Endothelial cell of umbilical vein (primary cell): Measurements from ENCODE around the gene NBEAL2. TPM values are rescaled to one million over a fixed set of nuclear protein-coding genes. Genes with fewer than 3 reads are reported as not detected.

Experiments used
- BruUV-seq: library from RNA; stranded (reverse); fragments of 400-500 nt; replicated peaks from 2 replicates; lab custom pipeline; 2021; lab: Mats Ljungman, UMichigan
- CTCF ChIA-PET: fragments of 300-600, 350-600 bp; sonication (Branson Sonifier 250); formaldehyde crosslinking; loops from one replicate; lab custom pipeline; 2021; ENCODE audit warnings: antibody characterized with exemption, inconsistent platforms; lab: Charles Lee
- POLR2A ChIA-PET: fragments of 300-600, 350-600 bp; sonication (Branson Sonifier 250); formaldehyde crosslinking; loops from one replicate; lab custom pipeline; 2021; ENCODE audit warnings: antibody characterized with exemption, inconsistent platforms; lab: Charles Lee
- DNase-seq: peaks from one replicate; pipeline ENCODE4 v3.0.0-alpha.2; 2011; ENCODE audit warnings: low read depth, low spot score
- FAIRE-seq: peaks from 2 replicates; lab custom pipeline; 2011; peaks lifted over from hg19 to GRCh38; lab: Jason Lieb, UNC
- H2AFZ ChIP-seq: 2 replicates; pipeline ENCODE4 v1.6.0; 2012; ENCODE audit warnings: low read depth, low read length, control low read depth, inconsistent platforms
- H3K27ac ChIP-seq: 2 replicates; pipeline ENCODE4 v1.5.1; 2011; ENCODE audit warnings: low read depth, mild to moderate bottlenecking, control low read depth, low read length, moderate library complexity; ENCODE audit not compliant: insufficient read depth
- H3K27me3 ChIP-seq, 2 experiments: 2 replicates each; pipeline versions ENCODE4 v1.6.0 to v1.6.1; 2011; ENCODE audit warnings: low read length in 2 of 2, mixed read lengths in 1 of 2; ENCODE audit not compliant: control insufficient read depth in 2 of 2, insufficient read depth in 2 of 2
- H3K36me3 ChIP-seq, 2 experiments: 2 replicates in 1 of 2; 3 replicates in 1 of 2; pipeline ENCODE4 v1.5.1; 2011; ENCODE audit warnings: low read length in 2 of 2, mild to moderate bottlenecking in 1 of 2, moderate library complexity in 1 of 2; ENCODE audit not compliant: control insufficient read depth in 2 of 2, insufficient read depth in 2 of 2; ENCODE audit errors: extremely low read depth in 1 of 2
- H3K4me1 ChIP-seq: 3 replicates; pipeline ENCODE4 v1.5.1; 2011; ENCODE audit warnings: mild to moderate bottlenecking, low read length; ENCODE audit not compliant: control insufficient read depth, insufficient read depth; ENCODE audit errors: extremely low read depth
- H3K4me2 ChIP-seq: 2 replicates; pipeline ENCODE4 v1.6.1; 2011; ENCODE audit warnings: low read length, control low read depth, mixed read lengths; ENCODE audit not compliant: insufficient read depth
- H3K4me3 ChIP-seq, 3 experiments: fragments of 200-600 bp in 1 of 3; sonication (generic), shearing (Covaris generic) in 1 of 3; replicated peaks in 1 of 3; 2 replicates each; pipeline ENCODE4 v1.5.1; 2011 to 2016; ENCODE audit warnings: control low read depth in 3 of 3, low read length in 3 of 3, mild to moderate bottlenecking in 2 of 3, inconsistent platforms in 1 of 3, low read depth in 1 of 3, moderate library complexity in 1 of 3; ENCODE audit not compliant: insufficient read depth in 1 of 3
- H3K79me2 ChIP-seq: 2 replicates; pipeline ENCODE4 v1.6.0; 2012; ENCODE audit warnings: low read length, inconsistent platforms; ENCODE audit not compliant: control insufficient read depth, insufficient read depth
- H3K9ac ChIP-seq: replicated peaks from 2 replicates; pipeline ENCODE3; 2011; ENCODE audit warnings: low read length, control low read depth; ENCODE audit not compliant: insufficient read depth; ENCODE audit errors: extremely low read depth
- H3K9me1 ChIP-seq: replicated peaks from 3 replicates; pipeline ENCODE4 v1.6.0; 2011; ENCODE audit warnings: mild to moderate bottlenecking, low read length; ENCODE audit not compliant: control insufficient read depth, insufficient read depth; ENCODE audit errors: extremely low read depth
- H3K9me3 ChIP-seq: replicated peaks from 2 replicates; pipeline ENCODE4 v1.5.1; 2012; ENCODE audit warnings: low read length, inconsistent platforms; ENCODE audit not compliant: control insufficient read depth, insufficient read depth
- H4K20me1 ChIP-seq: replicated peaks from 2 replicates; pipeline ENCODE3; 2011; ENCODE audit warnings: mild to moderate bottlenecking, low read length; ENCODE audit not compliant: control insufficient read depth, insufficient read depth; ENCODE audit errors: extremely low read depth
- CTCF ChIP-seq, 2 donors: IDR thresholded peaks; 1 replicate in 1 of 2; 2 replicates in 1 of 2; pipeline ENCODE4 v1.5.1; 2011; ENCODE audit warnings: low read length in 2 of 2, mild to moderate bottlenecking in 2 of 2, moderate library complexity in 2 of 2, control low read depth in 1 of 2, inconsistent platforms in 1 of 2, low read depth in 1 of 2; ENCODE audit not compliant: insufficient read depth in 1 of 2; ENCODE audit errors: extremely low read depth in 1 of 2
- EZH2 ChIP-seq: IDR thresholded peaks from 2 replicates; pipeline ENCODE4 v1.6.1; 2012; ENCODE audit warnings: borderline replicate concordance, low read depth, mild to moderate bottlenecking, moderate library complexity, low read length, inconsistent platforms; ENCODE audit not compliant: severe bottlenecking
- FOS ChIP-seq: IDR thresholded peaks from 2 replicates; pipeline ENCODE4 v1.6.1; 2011; ENCODE audit warnings: mild to moderate bottlenecking, low read length, moderate library complexity, borderline replicate concordance; ENCODE audit not compliant: insufficient read depth
- GATA2 ChIP-seq: IDR thresholded peaks from 2 replicates; pipeline ENCODE4 v1.7.0; 2011; ENCODE audit warnings: low read depth, mild to moderate bottlenecking, moderate library complexity, mixed read lengths, low read length; ENCODE audit not compliant: insufficient read length, insufficient read depth
- JUN ChIP-seq: IDR thresholded peaks from 2 replicates; pipeline ENCODE4 v1.6.1; 2011; ENCODE audit warnings: borderline replicate concordance, low read depth; ENCODE audit not compliant: insufficient read length, insufficient read depth
- MAX ChIP-seq: IDR thresholded peaks from 2 replicates; pipeline ENCODE4 v1.6.1; 2011; ENCODE audit not compliant: insufficient read depth, insufficient read length
- MYC ChIP-seq: IDR thresholded peaks from one replicate; pipeline ENCODE4 v1.6.1; 2011; ENCODE audit warnings: mild to moderate bottlenecking, low read depth, low read length
- POLR2A ChIP-seq: IDR thresholded peaks from 2 replicates; pipeline ENCODE4 v1.6.1; 2012; ENCODE audit warnings: low read depth, mild to moderate bottlenecking, control low read depth, low read length
- POLR2AphosphoS5 ChIP-seq: IDR thresholded peaks from 2 replicates; pipeline ENCODE4 v1.6.1; 2012; ENCODE audit warnings: low read depth, mild to moderate bottlenecking, control low read depth, low read length, moderate library complexity; ENCODE audit not compliant: insufficient read depth
- dilution Hi-C: fragments of 300-500 bp; cut with MboI; formaldehyde crosslinking; loops from one replicate; pipeline ENCODE4 v1.15.0; 2019; ENCODE audit warnings: low sequenced_read_pairs; ENCODE audit not compliant: extremely low pct_ligation_motif_present
- intact Hi-C: fragments of 100-400 bp; cut with micrococcal nuclease; formaldehyde crosslinking; loops from one replicate; pipeline ENCODE4 v1.10.0; 2022
- polyA plus RNA-seq, 4 experiments: library from polyadenylated mRNA; depleted of rRNA in 3 of 4; stranded (reverse) in 3 of 4; unstranded in 1 of 4; fragments of >200 nt; gene quantifications; 2 replicates each; pipeline versions ENCODE4 v1.2.1 to v1.2.3, GENCODE V29; 2011 to 2012; ENCODE audit warnings: missing spikeins in 1 of 4
- total RNA-seq: library from RNA; stranded (reverse); gene quantifications from 2 replicates; pipeline ENCODE4 v1.2.3, GENCODE V29; 2021

Gene NBEAL2
- total and polyA plus RNA-seq, 2 donors (not counting 3 experiments of a cell fraction or from before 2014, with no cell fraction given) = 48.0 to 84.7 TPM

GRCh38 chr3:46953234-46954010, 26.0 kb upstream of the NBEAL2 start:
- intact Hi-C loops (no loop called here), dilution Hi-C loops (no loop called here)
- Histone ChIP-seq H2AFZ (no peak overlapping the region), H4K20me1 (no peaks in the 10 kb centered on the region), H3K9ac (no peak overlapping the region), H3K9me1 (no peaks in the 10 kb centered on the region), H3K36me3 (no peaks in the 10 kb centered on the region), H3K79me2 (peaks cover 93% of the 10 kb centered on the region), H3K27me3 (no peaks in the 10 kb centered on the region), H3K27ac (no peak overlapping the region), H3K4me3 (no peak overlapping the region), H3K9me3 (no peaks in the 10 kb centered on the region), H3K4me2 (no peak overlapping the region), H3K4me1 (peaks cover 29% of the 10 kb centered on the region)
- ChIA-PET CTCF (interaction anchor here (1.0 kb wide), 1 partner anchor 27 kb away, joined by 3 read pairs; no protein-coding TSS in a partner anchor), POLR2A (no interaction called here)
- TF ChIP-seq MAX (no peak), JUN (no peak), EZH2 (no peak), POLR2AphosphoS5 (no peak), MYC (no peak), GATA2 (no peak), FOS (no peak), POLR2A (no peak), CTCF (IDR thresholded peaks at IDR 0.05; ENCODE audit: extremely low read depth in 1 of 2, insufficient read depth in 1 of 2, low read depth in 1 of 2, low read length in 2 of 2) (no peak)
- BruUV-seq = no TSS peak
- no peak for FAIRE-seq
- no peak for DNase-seq
